IMR-90 (cell line): ENCODE results near the gene PIGU. TPM values are rescaled to one million over a fixed set of nuclear protein-coding genes. Genes with fewer than 3 reads are reported as not detected.

Experiments
- ATAC-seq: fragments of 200-7000 bp; cut with Tn5 transposase; 2 replicates; pipeline ENCODE4 v1.9.1; 2020; ENCODE audit warnings: low read depth, mild to moderate bottlenecking, moderate library complexity
- BruUV-seq: library from RNA; stranded (reverse); fragments of 400-500 nt; replicated peaks from 2 replicates; lab custom pipeline; 2021; lab: Mats Ljungman, UMichigan
- CTCF ChIA-PET: fragments of 300-600 bp; formaldehyde crosslinking; extraction: SDS; loops from one replicate; lab custom pipeline; 2021; ENCODE audit warnings: antibody characterized with exemption; lab: Yijun Ruan, JAX
- POLR2A ChIA-PET: fragments of 300-600 bp; sonication (Branson Sonifier 250); formaldehyde crosslinking; loops from one replicate; lab custom pipeline; 2022; ENCODE audit warnings: antibody characterized with exemption; ENCODE audit not compliant: unreplicated experiment; lab: Charles Lee
- DNase-seq: peaks from one replicate; pipeline ENCODE4 v3.0.0; 2013
- H2AFZ ChIP-seq: replicated peaks from 2 replicates; pipeline ENCODE3; 2013; ENCODE audit warnings: low read length, mild to moderate bottlenecking; ENCODE audit not compliant: poor library complexity
- H2AK5ac ChIP-seq: 2 replicates; pipeline ENCODE4 v1.6.1; 2013; ENCODE audit warnings: low read depth, low read length, inconsistent platforms
- H2AK9ac ChIP-seq: replicated peaks from 2 replicates; pipeline ENCODE3; 2013; ENCODE audit warnings: mild to moderate bottlenecking, low read depth, low read length, moderate library complexity; ENCODE audit not compliant: poor library complexity
- H2BK120ac ChIP-seq: 2 replicates; pipeline ENCODE4 v1.6.1; 2013; ENCODE audit warnings: low read depth, low read length, inconsistent platforms
- H2BK15ac ChIP-seq: 3 replicates; pipeline ENCODE4 v1.6.1; 2013; ENCODE audit warnings: low read depth, low read length, inconsistent platforms
- H2BK20ac ChIP-seq: 2 replicates; pipeline ENCODE4 v1.6.1; 2013; ENCODE audit warnings: low read depth, mild to moderate bottlenecking, inconsistent platforms, low read length, moderate library complexity
- H2BK5ac ChIP-seq: 2 replicates; pipeline ENCODE4 v1.6.1; 2013; ENCODE audit warnings: mild to moderate bottlenecking, low read depth, low read length, inconsistent platforms; ENCODE audit not compliant: poor library complexity, severe bottlenecking
- H3K14ac ChIP-seq: replicated peaks from 2 replicates; pipeline ENCODE4 v1.6.1; 2013; ENCODE audit warnings: low read depth, low read length, inconsistent platforms
- H3K18ac ChIP-seq: 2 replicates; pipeline ENCODE4 v1.6.1; 2013; ENCODE audit warnings: low read depth, low read length, control low read depth
- H3K23ac ChIP-seq: 2 replicates; pipeline ENCODE4 v1.6.1; 2013; ENCODE audit warnings: low read depth, low read length, inconsistent platforms
- H3K27ac ChIP-seq: 2 replicates; pipeline ENCODE4 v1.5.1; 2013; ENCODE audit warnings: mild to moderate bottlenecking, control low read depth, low read length; ENCODE audit not compliant: insufficient read depth
- H3K27me3 ChIP-seq: 2 replicates; pipeline ENCODE4 v1.6.1; 2013; ENCODE audit warnings: low read length; ENCODE audit not compliant: control insufficient read depth, insufficient read depth
- H3K36me3 ChIP-seq: 2 replicates; pipeline ENCODE4 v1.6.1; 2013; ENCODE audit warnings: low read length, mixed read lengths; ENCODE audit not compliant: control insufficient read depth, insufficient read depth
- H3K4ac ChIP-seq: 2 replicates; pipeline ENCODE4 v1.6.1; 2013; ENCODE audit warnings: low read depth, low read length, inconsistent platforms
- H3K4me1 ChIP-seq: 2 replicates; pipeline ENCODE4 v1.6.1; 2013; ENCODE audit warnings: low read length, mixed read lengths; ENCODE audit not compliant: control insufficient read depth, insufficient read depth
- H3K4me2 ChIP-seq: 2 replicates; pipeline ENCODE4 v1.6.1; 2013; ENCODE audit warnings: low read depth, mild to moderate bottlenecking, control low read depth, low read length, moderate library complexity
- H3K4me3 ChIP-seq: 2 replicates; pipeline ENCODE4 v1.5.1; 2013; ENCODE audit warnings: low read depth, mild to moderate bottlenecking, control low read depth, low read length, moderate library complexity; ENCODE audit not compliant: insufficient read depth
- H3K56ac ChIP-seq: 2 replicates; pipeline ENCODE4 v1.6.1; 2013; ENCODE audit warnings: low read length, inconsistent platforms; ENCODE audit not compliant: insufficient read depth; ENCODE audit errors: extremely low read depth
- H3K79me1 ChIP-seq, 2 experiments: 2 replicates each; pipeline ENCODE4 v1.6.1; 2013; ENCODE audit warnings: low read length in 2 of 2, inconsistent platforms in 1 of 2, low read depth in 1 of 2
- H3K9ac ChIP-seq: 2 replicates; pipeline ENCODE4 v1.6.1; 2013; ENCODE audit warnings: low read depth, low read length, control low read depth
- H3K9me1 ChIP-seq: 2 replicates; pipeline ENCODE4 v1.6.1; 2013; ENCODE audit warnings: low read length, inconsistent platforms; ENCODE audit not compliant: insufficient read depth
- H3K9me3 ChIP-seq: 2 replicates; pipeline ENCODE4 v1.6.1; 2013; ENCODE audit warnings: low read length; ENCODE audit not compliant: control insufficient read depth, insufficient read depth
- H4K20me1 ChIP-seq: 2 replicates; pipeline ENCODE4 v1.6.1; 2013; ENCODE audit warnings: low read length, inconsistent platforms; ENCODE audit not compliant: insufficient read depth
- H4K5ac ChIP-seq: 2 replicates; pipeline ENCODE4 v1.6.1; 2013; ENCODE audit warnings: mild to moderate bottlenecking, low read depth, low read length, control low read depth
- H4K8ac ChIP-seq, 2 experiments: 2 replicates each; pipeline ENCODE4 v1.6.1; 2013; ENCODE audit warnings: low read depth in 2 of 2, low read length in 2 of 2, control low read depth in 1 of 2, inconsistent platforms in 1 of 2
- H4K91ac ChIP-seq: 2 replicates; pipeline ENCODE4 v1.6.1; 2013; ENCODE audit warnings: low read depth, low read length, inconsistent platforms; ENCODE audit not compliant: insufficient read depth
- BHLHE40 ChIP-seq: fragments of 150-350 bp; IDR thresholded peaks from 2 replicates; pipeline ENCODE4 v1.6.1; 2016; ENCODE audit warnings: mild to moderate bottlenecking, low read depth, low read length
- CEBPB ChIP-seq: IDR thresholded peaks from 2 replicates; pipeline ENCODE4 v1.6.1; 2012; ENCODE audit warnings: low read depth, low read length, improper control_type of control experiment
- CHD1 ChIP-seq: IDR thresholded peaks from 2 replicates; pipeline ENCODE4 v1.6.1; 2012; ENCODE audit warnings: low read depth, low read length, improper control_type of control experiment
- FOS ChIP-seq: fragments of 150-350 bp; IDR thresholded peaks from 2 replicates; pipeline ENCODE4 v1.6.1; 2016; ENCODE audit warnings: low read depth, low read length
- MXI1 ChIP-seq: IDR thresholded peaks from 2 replicates; pipeline ENCODE4 v1.6.1; 2012; ENCODE audit warnings: low read depth, mild to moderate bottlenecking, low read length, moderate library complexity, borderline replicate concordance
- NFE2L2 ChIP-seq: fragments of 150-350 bp; IDR thresholded peaks from 2 replicates; pipeline ENCODE4 v1.6.1; 2016; ENCODE audit warnings: low read depth, mild to moderate bottlenecking, low read length
- RAD21 ChIP-seq: IDR thresholded peaks from 2 replicates; pipeline ENCODE4 v1.6.1; 2012; ENCODE audit warnings: low read length, improper control_type of control experiment
- RCOR1 ChIP-seq: IDR thresholded peaks from 2 replicates; pipeline ENCODE4 v1.6.1; 2012; ENCODE audit warnings: mild to moderate bottlenecking, low read length, improper control_type of control experiment; ENCODE audit not compliant: insufficient replicate concordance
- RFX5 ChIP-seq: IDR thresholded peaks from 2 replicates; pipeline ENCODE4 v1.8.0; 2012; ENCODE audit warnings: low read depth, mild to moderate bottlenecking, low read length, moderate library complexity
- SMC3 ChIP-seq: fragments of 150-350 bp; IDR thresholded peaks from 2 replicates; pipeline ENCODE4 v1.6.1; 2016; ENCODE audit warnings: low read depth, mild to moderate bottlenecking, antibody characterized with exemption, low read length, moderate library complexity
- WGBS, 2 experiments: methylation state at CpG; one replicate each; pipeline versions ENCODE4 v1.1.5 to v1.1.7; 2013; ENCODE audit warnings: missing lambda C conversion rate in 2 of 2; ENCODE audit not compliant: insufficient read length in 1 of 2; ENCODE audit errors: extremely low coverage in 2 of 2; 5-methylcytosine and 5-hydroxymethylcytosine counted together
- dilution Hi-C: fragments of 300-500 bp; cut with HindIII; formaldehyde crosslinking; loops from one replicate; pipeline ENCODE4 v1.14.3; 2018; ENCODE audit warnings: low sequenced_read_pairs; ENCODE audit not compliant: unreplicated experiment
- in situ Hi-C: fragments of 300-500 bp; cut with MboI; formaldehyde crosslinking; loops from 3 replicates; pipeline ENCODE4 v1.14.3; 2019; ENCODE audit warnings: low sequenced_read_pairs, inconsistent platforms, mixed read lengths
- intact Hi-C: fragments of 100-400 bp; cut with micrococcal nuclease; formaldehyde crosslinking; loops from 2 replicates; pipeline ENCODE4 v1.10.0; 2022
- polyA plus RNA-seq, 3 experiments: library from polyadenylated mRNA; depleted of rRNA; stranded (reverse); fragments of >200 nt; gene quantifications; 2 replicates each; pipeline ENCODE4 v1.2.3, GENCODE V29; 2012; ENCODE audit warnings: low replicate concordance in 1 of 3
- total RNA-seq: library from RNA; depleted of rRNA; stranded (reverse); fragments of >200 nt; gene quantifications from 2 replicates; pipeline ENCODE4 v1.2.3, GENCODE V29; 2012
- TF ChIP-seq, protein P1 (sequence below): conservative IDR thresholded peaks from 2 replicates; pipeline ENCODE4 v1.5.1; 2012; ENCODE audit warnings: mild to moderate bottlenecking, low read depth, low read length, improper control_type of control experiment
- TF ChIP-seq, protein P2 (sequence below): fragments of 150-350 bp; IDR thresholded peaks from 2 replicates; pipeline ENCODE4 v1.6.1; 2017; ENCODE audit warnings: mild to moderate bottlenecking, antibody characterized with exemption, low read length, low read depth

Gene PIGU
- total and polyA plus RNA-seq, 2 of the 4 experiments (the other 2 are of a cell fraction), result 11.1 to 31.1 TPM

DNA sequence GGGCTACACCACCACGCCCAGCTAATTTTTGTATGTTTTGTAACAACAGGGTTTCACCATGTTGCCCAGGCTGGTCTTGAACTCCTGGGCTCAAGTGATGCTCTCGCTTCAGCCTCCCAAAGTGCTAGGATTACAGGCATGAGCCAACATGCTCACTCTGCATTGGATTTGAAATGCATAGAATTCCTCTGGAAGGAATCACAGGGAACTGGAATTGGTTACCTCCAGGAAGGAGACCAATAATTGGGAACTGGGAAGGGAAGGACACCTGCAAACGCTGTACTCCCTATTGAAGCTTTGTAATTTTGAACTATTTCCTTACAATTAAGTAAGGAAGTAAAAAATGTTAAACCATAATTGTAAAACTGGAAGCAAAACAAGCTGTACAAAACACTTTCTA, 14.9 kb upstream of the PIGU start:
- no peak overlapping the region for H2AK9ac ChIP-seq
- no peak overlapping the region for H2AK5ac ChIP-seq
- H4K91ac ChIP-seq, result no peak overlapping the region
- intact Hi-C loops, result no loop called here
- WGBS, 2 experiments, result no CpG with 5 or more reads among the region's 3 CpGs
- H3K56ac ChIP-seq, result no peak overlapping the region
- H3K9me1 ChIP-seq, result no peaks in the 10 kb centered on the region
- dilution Hi-C loops, result no loop called here
- no peak overlapping the region for H3K9ac ChIP-seq
- no TSS peak for BruUV-seq
- no peak overlapping the region for H2BK15ac ChIP-seq
- no peak overlapping the region for H3K27ac ChIP-seq
- no peak overlapping the region for H2BK20ac ChIP-seq
- no peak overlapping the region for H3K18ac ChIP-seq
- H3K27me3 ChIP-seq, result no peaks in the 10 kb centered on the region
- H3K23ac ChIP-seq, result no peak overlapping the region
- H2BK5ac ChIP-seq, result no peak overlapping the region
- no peak overlapping the region for H3K4me2 ChIP-seq
- no peak overlapping the region for H2AFZ ChIP-seq
- ChIA-PET CTCF (no interaction called here), POLR2A (no interaction called here)
- H3K79me1 ChIP-seq, result no peaks in the 10 kb centered on the region
- TF ChIP-seq, protein P1, sequence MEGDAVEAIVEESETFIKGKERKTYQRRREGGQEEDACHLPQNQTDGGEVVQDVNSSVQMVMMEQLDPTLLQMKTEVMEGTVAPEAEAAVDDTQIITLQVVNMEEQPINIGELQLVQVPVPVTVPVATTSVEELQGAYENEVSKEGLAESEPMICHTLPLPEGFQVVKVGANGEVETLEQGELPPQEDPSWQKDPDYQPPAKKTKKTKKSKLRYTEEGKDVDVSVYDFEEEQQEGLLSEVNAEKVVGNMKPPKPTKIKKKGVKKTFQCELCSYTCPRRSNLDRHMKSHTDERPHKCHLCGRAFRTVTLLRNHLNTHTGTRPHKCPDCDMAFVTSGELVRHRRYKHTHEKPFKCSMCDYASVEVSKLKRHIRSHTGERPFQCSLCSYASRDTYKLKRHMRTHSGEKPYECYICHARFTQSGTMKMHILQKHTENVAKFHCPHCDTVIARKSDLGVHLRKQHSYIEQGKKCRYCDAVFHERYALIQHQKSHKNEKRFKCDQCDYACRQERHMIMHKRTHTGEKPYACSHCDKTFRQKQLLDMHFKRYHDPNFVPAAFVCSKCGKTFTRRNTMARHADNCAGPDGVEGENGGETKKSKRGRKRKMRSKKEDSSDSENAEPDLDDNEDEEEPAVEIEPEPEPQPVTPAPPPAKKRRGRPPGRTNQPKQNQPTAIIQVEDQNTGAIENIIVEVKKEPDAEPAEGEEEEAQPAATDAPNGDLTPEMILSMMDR, result no peak
- no peak for TF ChIP-seq NFE2L2
- no peak for TF ChIP-seq RFX5
- TF ChIP-seq MXI1, result no peak
- TF ChIP-seq CEBPB, result no peak
- TF ChIP-seq BHLHE40, result no peak
- TF ChIP-seq FOS, result no peak
- TF ChIP-seq, protein P2, sequence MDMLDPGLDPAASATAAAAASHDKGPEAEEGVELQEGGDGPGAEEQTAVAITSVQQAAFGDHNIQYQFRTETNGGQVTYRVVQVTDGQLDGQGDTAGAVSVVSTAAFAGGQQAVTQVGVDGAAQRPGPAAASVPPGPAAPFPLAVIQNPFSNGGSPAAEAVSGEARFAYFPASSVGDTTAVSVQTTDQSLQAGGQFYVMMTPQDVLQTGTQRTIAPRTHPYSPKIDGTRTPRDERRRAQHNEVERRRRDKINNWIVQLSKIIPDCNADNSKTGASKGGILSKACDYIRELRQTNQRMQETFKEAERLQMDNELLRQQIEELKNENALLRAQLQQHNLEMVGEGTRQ, result no peak
- TF ChIP-seq CHD1, result no peak
- TF ChIP-seq SMC3, result no peak
- no peak for TF ChIP-seq RCOR1
- TF ChIP-seq RAD21, result no peak
- in situ Hi-C loops, result no loop called here
- H3K14ac ChIP-seq, result no peak overlapping the region
- no peak for DNase-seq
- ATAC-seq, result no peak
- H4K20me1 ChIP-seq, result no peaks in the 10 kb centered on the region
- no peak overlapping the region for H3K4ac ChIP-seq
- no peak overlapping the region for H4K5ac ChIP-seq
- H3K4me3 ChIP-seq, result no peak overlapping the region
- no peaks in the 10 kb centered on the region for H3K36me3 ChIP-seq
- H3K4me1 ChIP-seq, result no peaks in the 10 kb centered on the region
- no peaks in the 10 kb centered on the region for H3K9me3 ChIP-seq
- no peak overlapping the region for H4K8ac ChIP-seq
- H2BK120ac ChIP-seq, result no peak overlapping the region
